ENCODE data around the gene DLK2. TPM values are rescaled to one million over a fixed set of nuclear protein-coding genes. Genes with fewer than 3 reads are reported as not detected.
"Not testable (repeated sequence)": the region's sequence is repeated elsewhere in the genome, so short reads cannot be mapped to it uniquely, and the experiment has no call there.

The DLK2 gene
- total RNA-seq, 2 donors from 2014 or later: not detected

- H3K27me3 ChIP-seq: no peaks in the 10 kb centered on the region
- no peak for ATAC-seq
- intact Hi-C loops (cut with DNase I): no loop called here
- WGBS, 2 donors: 81 to 85% methylated on average over 9 to 12 of the region's 12 CpGs
- H3K9me3 ChIP-seq: no peaks in the 10 kb centered on the region
- no peaks in the 10 kb centered on the region for H3K4me1 ChIP-seq
- H3K27ac ChIP-seq: no peak overlapping the region
- no peak for DNase-seq
- peaks cover 9 to 32% of the 10 kb centered on the region in 2 donors for H3K36me3 ChIP-seq (replicated peaks in 1 of 2; ENCODE audit: insufficient read depth in 1 of 2, low read depth in 2 of 2)
- H3K4me3 ChIP-seq: no peak overlapping the region
- no peak for TF ChIP-seq POLR2A (IDR thresholded peaks at IDR 0.05)
- no peak for TF ChIP-seq CTCF (IDR thresholded peaks at IDR 0.05)
These were observed 43.9 kb upstream of the DLK2 start for GRCh38 chr6:43499028-43499815.

GRCh38 chr6:43498291-43498690 is 42.9 kb upstream of the DLK2 start:
- H3K4me3 ChIP-seq; intact Hi-C loops (cut with DNase I); H3K27me3 ChIP-seq; H3K27ac ChIP-seq; H3K4me1 ChIP-seq; H3K9me3 ChIP-seq; ATAC-seq; DNase-seq: not testable (repeated sequence)
- H3K36me3 ChIP-seq (replicated peaks in 1 of 2; ENCODE audit: insufficient read depth in 1 of 2, low read depth in 2 of 2): peaks cover 9 to 27% of the 10 kb centered on the region in 2 donors
- 68 to 98% methylated on average over 5 of the region's 5 CpGs for WGBS, 2 donors

GRCh38 chr6:43497689-43498088 is 42.3 kb upstream of the DLK2 start:
- Histone ChIP-seq H3K27ac (no peak overlapping the region), H3K4me3 (no peak overlapping the region), H3K9me3 (no peaks in the 10 kb centered on the region), H3K4me1 (peaks cover 1% of the 10 kb centered on the region), H3K36me3 (replicated peaks in 1 of 2; ENCODE audit: insufficient read depth in 1 of 2, low read depth in 2 of 2) (peaks cover 9 to 22% of the 10 kb centered on the region in 2 donors), H3K27me3 (no peaks in the 10 kb centered on the region)
- 94 to 97% methylated on average over 12 of the region's 12 CpGs for whole genome bisulfite sequencing, 2 donors
- ATAC-seq: no peak
- DNase-seq: no peak
- TF ChIP-seq CTCF (IDR thresholded peaks at IDR 0.05) (no peak), POLR2A (IDR thresholded peaks at IDR 0.05) (no peak)
- intact Hi-C loops (cut with DNase I): no loop called here

- H3K9me3 ChIP-seq: no peaks in the 10 kb centered on the region
- 93 to 94% methylated on average over 1 to 6 of the region's 6 CpGs for WGBS, 2 donors
- H3K27me3 ChIP-seq: no peaks in the 10 kb centered on the region
- H3K27ac ChIP-seq: no peak overlapping the region
- ATAC-seq (no peak), DNase-seq (no peak)
- no peak overlapping the region for H3K4me3 ChIP-seq
- H3K4me1 ChIP-seq: peaks cover 8% of the 10 kb centered on the region
- no peak for TF ChIP-seq CTCF (IDR thresholded peaks at IDR 0.05)
- no peak for TF ChIP-seq POLR2A (IDR thresholded peaks at IDR 0.05)
- peaks cover 9 to 21% of the 10 kb centered on the region in 2 donors for H3K36me3 ChIP-seq (replicated peaks in 1 of 2; ENCODE audit: insufficient read depth in 1 of 2, low read depth in 2 of 2)
- intact Hi-C loops (cut with DNase I): no loop called here
These were observed 41.7 kb upstream of the DLK2 start for GRCh38 chr6:43497129-43497396.

- intact Hi-C loops (cut with DNase I): no loop called here
- Histone ChIP-seq H3K9me3 (no peaks in the 10 kb centered on the region), H3K4me3 (no peak overlapping the region), H3K4me1 (peaks cover 12% of the 10 kb centered on the region), H3K27me3 (no peaks in the 10 kb centered on the region), H3K36me3 (replicated peaks in 1 of 2; ENCODE audit: insufficient read depth in 1 of 2, low read depth in 2 of 2) (peaks cover 9 to 21% of the 10 kb centered on the region in 2 donors), H3K27ac (no peak overlapping the region)
- DNase-seq: no peak
- WGBS, 2 donors: 67 to 70% methylated on average over 12 to 18 of the region's 18 CpGs
- ATAC-seq: no peak
- TF ChIP-seq POLR2A (IDR thresholded peaks at IDR 0.05): no peak
- peak in 6 of 7 experiments; percentile 7 to 34 (median 20) for TF ChIP-seq CTCF (IDR thresholded peaks at IDR 0.05)
These were observed 41.2 kb upstream of the DLK2 start for GRCh38 chr6:43496370-43497128.

All from body of pancreas (tissue), 4 donors.